ENCODE results near the gene OR2V2. TPM values are rescaled to one million over a fixed set of nuclear protein-coding genes. Genes with fewer than 3 reads are reported as not detected.
"Not testable (repeated sequence)": the region's sequence is repeated elsewhere in the genome, so short reads cannot be mapped to it uniquely, and the experiment has no call there.

The OR2V2 gene
- total and polyA plus RNA-seq, 8 donors = not detected

DNA sequence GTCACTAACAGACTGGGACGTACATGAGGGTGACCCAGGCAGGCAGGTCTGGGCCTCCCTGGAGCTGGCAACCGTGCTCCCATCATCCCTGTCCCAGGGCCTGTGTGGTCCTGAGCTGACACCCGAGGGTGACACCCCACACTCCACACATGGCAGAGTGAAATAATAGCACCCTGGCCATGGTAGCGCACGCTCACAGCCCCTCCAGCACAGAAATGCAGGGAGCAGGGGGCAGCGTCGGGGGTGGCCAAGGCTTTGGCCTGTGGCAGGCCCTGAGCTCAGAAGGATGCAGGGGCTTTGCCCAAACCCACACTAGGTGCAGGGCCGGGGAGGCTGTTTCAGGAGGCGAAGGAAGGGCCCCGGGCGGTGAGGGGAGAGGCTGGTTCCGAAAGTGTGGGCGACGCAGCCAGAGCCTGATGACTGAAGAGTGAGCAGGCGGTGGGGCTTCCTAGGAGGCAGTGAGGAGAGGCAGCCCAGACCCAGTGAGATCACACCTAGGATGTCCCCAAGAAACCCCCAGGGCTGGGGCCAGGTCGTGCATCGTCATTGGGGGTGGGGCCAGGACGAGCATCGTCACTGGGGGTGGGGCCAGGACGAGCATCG is 12.9 kb downstream of the OR2V2 start:
- 45 to 83% (median 67%) methylated on average over 13 to 20 of the region's 21 CpGs for WGBS, 5 donors

DNA sequence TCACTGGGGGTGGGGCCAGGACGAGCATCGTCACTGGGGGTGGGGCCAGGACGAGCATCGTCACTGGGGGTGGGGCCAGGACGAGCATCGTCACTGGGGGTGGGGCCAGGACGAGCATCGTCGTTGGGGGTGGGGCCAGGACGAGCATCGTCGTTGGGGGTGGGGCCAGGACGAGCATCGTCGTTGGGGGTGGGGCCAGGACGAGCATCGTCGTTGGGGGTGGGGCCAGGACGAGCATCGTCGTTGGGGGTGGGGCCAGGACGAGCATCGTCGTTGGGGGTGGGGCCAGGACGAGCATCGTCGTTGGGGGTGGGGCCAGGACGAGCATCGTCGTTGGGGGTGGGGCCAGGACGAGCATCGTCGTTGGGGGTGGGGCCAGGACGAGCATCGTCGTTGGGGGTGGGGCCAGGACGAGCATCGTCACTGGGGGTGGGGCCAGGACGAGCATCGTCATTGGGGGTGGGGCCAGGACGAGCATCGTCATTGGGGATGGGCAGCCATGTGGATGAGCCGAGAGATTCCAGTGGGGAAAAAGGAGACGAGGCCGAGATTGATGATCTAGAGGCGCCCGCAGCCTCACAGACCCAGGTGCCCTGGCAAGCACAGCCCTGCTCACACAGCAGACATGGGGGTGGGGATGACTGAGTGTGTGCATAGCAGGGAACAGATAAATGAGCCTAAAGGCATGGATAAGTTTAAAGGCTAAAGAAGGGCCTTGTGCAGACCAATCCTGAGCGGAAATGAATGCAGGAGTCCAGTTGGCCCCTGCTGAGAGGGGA is 13.6 kb downstream of the OR2V2 start:
- H3K36me3 ChIP-seq; intact Hi-C loops (cut with DNase I; ENCODE audit: low total_unique reads); H3K9me3 ChIP-seq: not testable (repeated sequence)
- WGBS, 5 donors = 10 to 45% (median 19%) methylated on average over 6 to 28 of the region's 48 CpGs
- H3K27me3 ChIP-seq = peaks cover 0 to 62% (median 21%) of the 10 kb centered on the region in 3 donors
- peak overlapping the region in 2 of 5 donors; percentile 47 to 81 for H3K27ac ChIP-seq
- H3K4me3 ChIP-seq = peak overlapping the region in 2 of 4 donors; percentile 9 to 13
- peaks cover 0 to 16% (median 4%) of the 10 kb centered on the region in 4 donors for H3K4me1 ChIP-seq
- peak in 1 of 2 donors; percentile 69 for DNase-seq

More for the DNA sequence above, 12.9 kb downstream of the OR2V2 start:
- intact Hi-C loops (cut with DNase I; ENCODE audit: low total_unique reads) = no loop called here
- DNase-seq = peak in 1 of 2 donors; percentile 64
- Histone ChIP-seq H3K4me1 (peaks cover 0 to 16% (median 4%) of the 10 kb centered on the region in 4 donors), H3K27me3 (peaks cover 0 to 55% (median 16%) of the 10 kb centered on the region in 3 donors), H3K36me3 (no peaks in the 10 kb centered on the region), H3K27ac (peak overlapping the region; percentile 12 to 81 (median 63)), H3K4me3 (peak overlapping the region in 3 of 4 donors; percentile 9 to 15 (median 13)), H3K9me3 (no peaks in the 10 kb centered on the region)
- TF ChIP-seq, protein P1, sequence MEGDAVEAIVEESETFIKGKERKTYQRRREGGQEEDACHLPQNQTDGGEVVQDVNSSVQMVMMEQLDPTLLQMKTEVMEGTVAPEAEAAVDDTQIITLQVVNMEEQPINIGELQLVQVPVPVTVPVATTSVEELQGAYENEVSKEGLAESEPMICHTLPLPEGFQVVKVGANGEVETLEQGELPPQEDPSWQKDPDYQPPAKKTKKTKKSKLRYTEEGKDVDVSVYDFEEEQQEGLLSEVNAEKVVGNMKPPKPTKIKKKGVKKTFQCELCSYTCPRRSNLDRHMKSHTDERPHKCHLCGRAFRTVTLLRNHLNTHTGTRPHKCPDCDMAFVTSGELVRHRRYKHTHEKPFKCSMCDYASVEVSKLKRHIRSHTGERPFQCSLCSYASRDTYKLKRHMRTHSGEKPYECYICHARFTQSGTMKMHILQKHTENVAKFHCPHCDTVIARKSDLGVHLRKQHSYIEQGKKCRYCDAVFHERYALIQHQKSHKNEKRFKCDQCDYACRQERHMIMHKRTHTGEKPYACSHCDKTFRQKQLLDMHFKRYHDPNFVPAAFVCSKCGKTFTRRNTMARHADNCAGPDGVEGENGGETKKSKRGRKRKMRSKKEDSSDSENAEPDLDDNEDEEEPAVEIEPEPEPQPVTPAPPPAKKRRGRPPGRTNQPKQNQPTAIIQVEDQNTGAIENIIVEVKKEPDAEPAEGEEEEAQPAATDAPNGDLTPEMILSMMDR (IDR thresholded peaks at IDR 0.05) = no peak
- TF ChIP-seq POLR2A (IDR thresholded peaks at IDR 0.05) = no peak
- TF ChIP-seq EP300 (IDR thresholded peaks at IDR 0.05) = no peak
- TF ChIP-seq POLR2AphosphoS5 (IDR thresholded peaks at IDR 0.05) = no peak

DNA sequence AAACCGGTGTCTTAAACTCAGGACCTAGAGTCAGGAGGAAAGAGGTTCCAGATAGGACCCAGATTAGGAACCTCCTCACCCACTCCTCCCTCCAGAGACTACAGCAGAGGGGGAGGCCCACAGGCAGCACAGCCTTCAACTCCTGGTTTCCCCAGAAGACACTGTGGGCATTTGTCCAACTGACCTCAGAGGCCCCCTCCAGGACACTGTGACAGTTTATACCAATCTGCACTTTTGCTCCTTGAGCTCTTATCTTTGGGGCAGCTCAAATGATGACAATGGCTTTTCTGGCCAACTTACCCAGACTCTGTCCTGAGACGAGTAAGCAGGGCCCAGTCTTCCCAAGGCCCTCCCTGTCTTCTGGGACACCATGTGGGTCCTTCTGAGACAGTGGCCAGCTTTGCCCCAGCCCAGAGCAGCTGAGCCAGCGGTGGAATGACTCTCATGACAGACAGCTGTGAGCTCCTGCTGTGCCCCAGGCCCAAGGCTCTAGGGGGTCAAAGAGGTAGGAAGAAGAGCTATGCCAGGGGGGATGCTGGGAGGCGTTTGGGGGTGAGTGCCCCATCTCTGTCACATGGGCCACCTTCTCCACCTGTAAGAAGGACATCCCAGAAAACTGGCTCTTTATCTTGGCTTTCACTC is 14.3 kb downstream of the OR2V2 start:
- no peaks in the 10 kb centered on the region for H3K36me3 ChIP-seq
- intact Hi-C loops (cut with DNase I; ENCODE audit: low total_unique reads) = no loop called here
- H3K27ac ChIP-seq = peak overlapping the region in 1 of 5 donors; percentile 57
- peaks cover 0 to 16% (median 4%) of the 10 kb centered on the region in 4 donors for H3K4me1 ChIP-seq
- DNase-seq = no peak
- H3K4me3 ChIP-seq = no peak overlapping the region
- WGBS, 5 donors = 62 to 85% (median 76%) methylated on average over 4 of the region's 4 CpGs
- no peaks in the 10 kb centered on the region for H3K9me3 ChIP-seq
- peaks cover 0 to 69% (median 25%) of the 10 kb centered on the region in 3 donors for H3K27me3 ChIP-seq
- TF ChIP-seq, protein P1 (IDR thresholded peaks at IDR 0.05) = no peak
- TF ChIP-seq POLR2AphosphoS5 (IDR thresholded peaks at IDR 0.05) (no peak), POLR2A (IDR thresholded peaks at IDR 0.05) (no peak), EP300 (IDR thresholded peaks at IDR 0.05) (no peak)

DNA sequence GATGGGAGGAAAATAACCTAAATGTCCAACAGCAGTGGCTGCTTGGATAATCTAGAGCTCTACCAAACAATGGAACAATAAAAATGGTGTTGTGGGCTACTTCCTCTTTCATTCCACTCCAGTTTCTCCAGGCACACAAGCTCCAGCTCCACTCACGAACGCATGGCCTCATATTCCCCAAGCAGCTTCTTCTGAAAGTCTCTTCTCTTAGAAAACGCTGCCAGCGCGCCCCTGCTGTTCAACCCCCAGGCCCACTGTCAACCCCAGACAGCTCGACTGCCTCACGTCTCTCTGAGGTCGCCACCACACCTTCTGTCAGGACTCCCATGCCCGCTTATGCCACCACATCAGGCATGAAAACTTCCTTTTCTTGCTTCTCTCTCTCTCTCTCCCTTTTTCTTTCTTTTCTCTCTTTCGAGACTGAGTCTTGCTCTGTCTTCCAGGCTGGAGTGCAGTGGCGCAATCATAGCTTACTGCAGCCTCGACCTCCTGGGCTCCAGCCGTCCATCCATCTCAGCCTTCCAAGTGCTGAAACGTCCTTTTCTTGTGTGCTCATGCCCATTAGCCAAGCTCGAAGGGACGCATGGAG is 16.2 kb downstream of the OR2V2 start:
- no peak for TF ChIP-seq EP300 (IDR thresholded peaks at IDR 0.05)
- TF ChIP-seq, protein P1 (IDR thresholded peaks at IDR 0.05) = no peak
- no peak for TF ChIP-seq POLR2AphosphoS5 (IDR thresholded peaks at IDR 0.05)
- no peak for TF ChIP-seq POLR2A (IDR thresholded peaks at IDR 0.05)
- Histone ChIP-seq H3K27me3 (peaks cover 0 to 69% (median 37%) of the 10 kb centered on the region in 3 donors), H3K9me3 (no peaks in the 10 kb centered on the region), H3K36me3 (no peaks in the 10 kb centered on the region), H3K4me1 (peaks cover 0 to 16% (median 4%) of the 10 kb centered on the region in 4 donors), H3K27ac (no peak overlapping the region), H3K4me3 (no peak overlapping the region)
- 28 to 39% (median 33%) methylated on average over 14 to 16 of the region's 16 CpGs for WGBS, 5 donors
- no peak for DNase-seq
- intact Hi-C loops (cut with DNase I; ENCODE audit: low total_unique reads) = no loop called here
